Right ventricle myocardium inferior (tissue), 1 donor: ENCODE data around the gene COX7B2. TPM values are rescaled to one million over a fixed set of nuclear protein-coding genes. Genes with fewer than 3 reads are reported as not detected.

Source experiments
- ATAC-seq: fragments of 200-7000 bp; cut with Tn5 transposase; one replicate; pipeline ENCODE4 v1.9.1; 2020; ENCODE audit warnings: mild to moderate bottlenecking, moderate library complexity
- DNase-seq: peaks from one replicate; pipeline ENCODE4 v3.0.0; 2021; ENCODE audit errors: missing footprints
- intact Hi-C: fragments of 100-400 bp; cut with DNase I; formaldehyde crosslinking; loops from one replicate; pipeline ENCODE4 v1.11.0; 2022
- total RNA-seq: library from RNA; stranded (reverse); fragmentation: NEBNext Ultra II Directional; extraction: Animal tissue kit (Norgen Biotek cat#: 25700); gene quantifications from one replicate; pipeline ENCODE4 v1.2.1, GENCODE V29; 2021
- donor health status: DM: no; HTN: yes; CAD: no; lungs with severe emphysema.

Gene COX7B2
- total RNA-seq, 1 donor from 2014 or later = not detected

DNA sequence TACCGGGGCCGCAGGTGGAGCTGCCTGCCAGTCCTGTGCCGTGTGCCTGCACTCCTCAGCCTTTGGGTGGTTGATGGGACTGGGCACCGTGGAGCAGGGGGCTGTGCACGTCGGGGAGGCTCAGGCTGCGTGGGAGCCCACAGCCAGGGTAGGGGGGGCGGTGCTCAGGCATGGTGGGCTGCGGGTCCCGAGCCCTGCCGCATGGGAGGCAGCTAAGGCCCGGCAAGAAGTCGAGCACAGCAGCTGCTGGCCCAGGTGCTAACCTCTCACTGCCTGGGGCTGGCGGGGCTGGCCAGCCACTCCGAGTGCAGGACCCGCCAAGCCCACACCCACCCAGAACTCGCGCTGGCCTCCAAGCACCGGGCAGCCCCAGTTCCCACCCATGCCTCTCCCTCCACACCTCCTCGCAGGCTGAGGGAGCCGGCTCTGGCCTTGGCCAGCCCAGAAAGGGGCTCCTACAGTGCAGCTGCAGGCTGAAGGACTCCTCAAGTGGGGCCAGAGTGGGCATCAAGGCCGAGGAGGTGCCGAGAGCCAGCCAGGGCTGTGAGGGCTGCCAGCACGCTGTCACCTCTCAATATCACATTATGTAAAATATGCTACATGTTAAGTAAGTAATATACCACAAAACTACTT, 104.1 kb downstream of the COX7B2 start:
- DNase-seq (no peak), ATAC-seq (no peak)
- intact Hi-C loops = no loop called here

DNA sequence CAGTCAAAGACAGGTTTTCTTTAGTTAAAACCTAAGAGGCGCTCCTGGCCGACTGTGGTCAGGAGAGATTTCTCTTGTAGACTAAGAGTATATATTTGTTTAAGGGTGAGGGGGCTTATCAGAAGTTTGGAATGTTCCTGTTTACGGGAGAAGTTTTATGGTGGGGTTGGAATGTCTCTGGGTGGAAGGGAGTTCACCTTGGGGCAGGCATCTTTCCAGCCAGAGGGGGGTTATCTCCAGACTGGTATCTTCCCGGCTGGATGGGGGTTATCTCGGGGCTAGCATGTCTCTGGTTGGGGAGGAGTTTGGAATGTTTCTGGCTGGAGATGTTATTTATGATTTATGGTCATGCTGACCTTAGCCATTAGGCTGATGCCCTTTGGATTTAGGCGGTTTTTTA, 116.0 kb downstream of the COX7B2 start:
- no peak for ATAC-seq
- intact Hi-C loops = no loop called here
- no peak for DNase-seq

DNA sequence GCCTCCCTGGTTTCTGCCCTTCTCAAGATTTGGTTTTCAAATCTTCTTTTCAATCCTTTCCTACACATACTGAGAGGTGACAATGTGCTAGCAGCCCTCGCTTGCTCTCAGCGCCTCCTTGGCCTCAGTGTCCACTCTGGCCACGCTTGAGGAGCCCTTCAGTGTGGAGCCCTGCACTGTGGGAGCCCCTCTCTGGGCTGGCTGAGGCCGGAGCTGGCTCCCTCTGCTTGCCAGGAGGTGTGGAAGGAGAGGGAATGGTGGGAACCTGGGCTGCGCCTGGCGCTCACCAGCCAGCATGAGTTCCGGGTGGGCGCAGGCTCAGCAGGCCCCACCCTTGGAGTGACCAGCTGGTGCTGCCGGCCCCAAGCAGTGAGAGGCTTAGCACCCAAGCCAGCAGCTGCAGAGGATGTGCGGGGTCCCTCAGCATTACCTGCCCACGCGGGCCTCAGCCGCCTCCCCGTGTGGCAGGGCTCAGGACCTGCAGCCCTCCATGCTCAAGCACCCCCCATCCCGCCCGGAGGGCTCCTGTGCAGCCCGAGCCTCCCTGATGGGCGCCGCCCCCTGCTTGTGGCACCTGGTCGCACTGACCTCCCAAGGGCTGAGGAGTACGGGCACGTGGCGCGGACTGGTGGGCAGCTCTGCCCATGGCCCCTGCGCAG, 127.5 kb downstream of the COX7B2 start:
- intact Hi-C loops = no loop called here
- no peak for ATAC-seq
- no peak for DNase-seq

DNA sequence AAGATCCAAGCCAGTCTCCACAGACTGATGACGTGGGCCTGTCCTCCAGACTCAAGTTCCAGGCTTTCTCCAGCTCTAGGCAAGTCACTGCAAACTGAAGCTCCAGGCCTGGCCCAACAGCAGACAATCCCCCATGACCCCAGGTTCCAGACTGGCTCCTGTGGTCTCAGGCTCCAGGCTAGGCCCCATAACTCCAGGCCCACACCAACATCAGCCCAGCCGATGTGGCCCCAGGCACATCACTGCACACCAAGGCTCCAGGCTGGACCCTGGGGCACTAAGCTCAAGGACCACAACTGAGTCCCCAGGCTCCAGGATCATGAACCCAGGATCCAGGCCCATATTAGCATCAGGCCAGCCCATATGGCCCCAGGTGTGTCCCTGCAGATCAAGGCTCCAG, 143.6 kb downstream of the COX7B2 start:
- ATAC-seq (no peak), DNase-seq (no peak)
- intact Hi-C loops = no loop called here

DNA sequence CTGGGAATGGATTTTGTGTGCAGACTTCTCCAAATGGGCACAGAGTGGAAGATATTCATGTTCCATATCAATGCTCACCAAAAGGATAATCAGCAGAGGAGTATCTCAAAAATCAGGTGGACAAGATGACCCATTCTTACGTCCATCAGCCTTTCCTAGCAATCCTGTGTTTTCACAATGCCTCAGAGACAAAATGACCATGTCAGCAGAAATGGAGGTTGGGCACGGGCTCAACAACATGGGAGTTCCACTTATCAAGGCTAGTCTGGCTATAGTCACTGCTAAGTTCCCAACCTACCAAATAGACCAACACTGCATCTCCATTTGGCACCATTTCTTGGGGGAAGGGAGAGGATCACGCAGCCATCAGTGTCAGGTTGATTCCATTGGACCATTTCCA, 179.0 kb downstream of the COX7B2 start:
- intact Hi-C loops = no loop called here
- DNase-seq (no peak), ATAC-seq (no peak)

DNA sequence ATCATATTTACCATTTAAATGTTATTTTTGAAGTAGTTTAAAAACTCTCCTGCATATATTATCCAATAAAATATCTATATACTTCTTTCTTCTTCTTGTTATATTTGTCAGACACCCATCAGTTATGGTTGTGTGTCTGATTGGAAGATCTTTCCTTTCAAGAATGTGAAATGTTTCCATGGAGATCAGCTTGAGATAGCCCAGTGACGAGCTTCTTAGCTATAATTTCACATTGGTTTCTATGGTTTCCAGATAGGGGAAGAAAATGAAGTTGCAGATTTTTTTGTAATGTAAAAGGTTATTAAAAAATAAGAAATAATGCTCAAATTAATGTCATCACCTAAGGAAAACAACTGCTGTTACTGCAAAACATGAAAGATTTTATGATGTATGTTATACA, 189.0 kb downstream of the COX7B2 start:
- ATAC-seq (no peak), DNase-seq (no peak)
- intact Hi-C loops = no loop called here

DNA sequence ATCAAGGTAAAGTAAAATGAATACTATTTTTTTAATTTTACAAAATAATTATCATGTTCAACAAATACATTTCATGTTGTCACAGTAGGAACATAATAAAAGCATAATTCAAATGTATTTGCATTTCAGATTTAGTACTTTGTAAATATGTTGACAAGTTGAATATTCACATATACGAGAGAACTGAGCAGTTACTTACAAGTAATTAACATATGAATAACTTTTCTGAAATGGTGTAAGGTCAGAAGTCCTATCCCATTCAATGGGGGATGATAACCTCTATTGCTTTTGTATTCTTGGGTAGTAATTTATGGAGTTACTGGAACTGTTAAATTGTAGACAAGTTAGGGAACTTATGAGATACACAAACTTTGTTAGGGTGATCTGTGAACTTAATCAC, 191.1 kb downstream of the COX7B2 start:
- DNase-seq (no peak), ATAC-seq (no peak)
- intact Hi-C loops = no loop called here

DNA sequence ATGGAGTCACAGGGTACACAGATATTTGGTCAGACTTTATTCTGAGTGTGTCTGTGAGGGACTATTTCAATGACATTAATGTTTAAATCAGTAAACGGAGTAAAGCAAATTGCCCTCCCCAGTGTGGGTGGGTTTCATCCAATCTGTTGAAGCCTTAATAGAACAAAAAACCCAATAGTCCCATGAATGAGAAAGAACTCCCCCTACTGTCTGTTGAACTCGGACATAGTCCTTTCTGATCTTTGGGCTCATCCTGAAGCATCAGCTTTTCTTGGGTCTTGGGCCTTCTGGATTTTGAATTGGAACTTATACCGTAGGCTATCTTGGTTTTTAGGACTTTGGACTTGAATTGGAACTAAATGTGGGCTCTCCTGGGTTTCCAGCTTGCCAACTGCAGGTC, 193.6 kb downstream of the COX7B2 start:
- intact Hi-C loops = no loop called here
- no peak for ATAC-seq
- DNase-seq = no peak

DNA sequence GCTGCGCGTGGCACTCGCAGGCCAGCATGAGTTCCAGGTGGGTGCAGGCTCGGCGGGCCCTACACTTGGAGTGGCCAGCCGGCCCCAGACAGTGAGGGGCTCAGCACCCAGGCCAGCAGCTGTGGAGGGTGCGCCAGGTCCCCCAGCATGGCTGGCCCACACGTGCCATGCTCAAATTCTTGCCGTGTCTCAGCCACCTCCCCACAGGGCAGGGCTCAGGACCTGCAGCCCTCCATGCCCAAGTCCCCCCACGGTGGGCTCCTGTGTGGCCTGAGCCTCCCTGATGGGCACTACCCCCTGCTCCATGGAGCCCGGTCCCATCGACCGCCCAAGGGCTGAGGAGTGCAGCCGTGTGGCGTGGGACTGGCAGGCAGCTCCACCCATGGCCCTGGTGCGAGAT, 210.2 kb downstream of the COX7B2 start:
- ATAC-seq (no peak), DNase-seq (peak; percentile 53)
- intact Hi-C loops = no loop called here

Other genes starting within 250 kb of the COX7B2 start
- 3.8 TPM for gene GABRA4, start 84.3 kb upstream of the COX7B2 start, total RNA-seq
- 1.0 TPM for gene GABRB1, start 122.3 kb upstream of the COX7B2 start, total RNA-seq